Esophagus squamous epithelium (tissue), 4 donors: ENCODE data around the gene PDK2.

Experiments
- POLR2A ChIP-seq, 4 donors: fragments of 450-650 bp; IDR thresholded peaks; one replicate each; pipeline ENCODE4 v1.6.1; 2017; ENCODE audit warnings: antibody characterized with exemption in 4 of 4, mild to moderate bottlenecking in 4 of 4, moderate library complexity in 3 of 4
- TF ChIP-seq, protein P1 (sequence below), 6 experiments: fragments of 450-650 bp in 4 of 6; fragments of 200-600 bp in 2 of 6; sonication (generic) in 2 of 6; IDR thresholded peaks; one replicate each; pipeline ENCODE4 v1.5.1; 2016 to 2019; ENCODE audit warnings: antibody characterized with exemption in 6 of 6, mild to moderate bottlenecking in 4 of 6, moderate library complexity in 4 of 6

DNA sequence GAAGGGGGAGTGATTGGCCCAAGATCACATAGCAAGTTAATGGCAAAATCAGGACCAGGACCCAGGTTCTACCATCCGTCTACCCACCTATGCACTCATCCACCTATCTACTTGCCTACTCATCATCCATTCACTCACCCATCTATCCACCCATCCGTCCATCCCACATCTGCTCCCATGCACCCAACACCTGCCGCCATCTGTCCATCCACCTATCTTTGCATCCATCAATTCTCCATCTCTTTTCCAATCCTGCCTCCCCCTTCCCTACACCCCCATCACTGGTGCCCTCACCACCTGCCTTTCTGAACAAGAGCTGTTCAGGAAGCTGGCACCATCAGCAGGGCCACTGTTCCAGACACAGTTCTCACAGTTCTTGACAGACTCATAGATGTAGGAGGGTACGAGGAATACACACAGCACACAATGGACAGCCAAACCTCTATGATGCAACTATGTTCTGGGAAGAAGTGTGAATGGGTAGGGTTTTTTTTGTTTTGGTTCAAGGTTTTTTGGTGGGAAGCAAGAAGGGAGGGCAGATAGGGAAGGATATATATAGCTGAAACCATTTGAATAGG is 30.4 kb downstream of the PDK2 start:
- TF ChIP-seq, protein P1, sequence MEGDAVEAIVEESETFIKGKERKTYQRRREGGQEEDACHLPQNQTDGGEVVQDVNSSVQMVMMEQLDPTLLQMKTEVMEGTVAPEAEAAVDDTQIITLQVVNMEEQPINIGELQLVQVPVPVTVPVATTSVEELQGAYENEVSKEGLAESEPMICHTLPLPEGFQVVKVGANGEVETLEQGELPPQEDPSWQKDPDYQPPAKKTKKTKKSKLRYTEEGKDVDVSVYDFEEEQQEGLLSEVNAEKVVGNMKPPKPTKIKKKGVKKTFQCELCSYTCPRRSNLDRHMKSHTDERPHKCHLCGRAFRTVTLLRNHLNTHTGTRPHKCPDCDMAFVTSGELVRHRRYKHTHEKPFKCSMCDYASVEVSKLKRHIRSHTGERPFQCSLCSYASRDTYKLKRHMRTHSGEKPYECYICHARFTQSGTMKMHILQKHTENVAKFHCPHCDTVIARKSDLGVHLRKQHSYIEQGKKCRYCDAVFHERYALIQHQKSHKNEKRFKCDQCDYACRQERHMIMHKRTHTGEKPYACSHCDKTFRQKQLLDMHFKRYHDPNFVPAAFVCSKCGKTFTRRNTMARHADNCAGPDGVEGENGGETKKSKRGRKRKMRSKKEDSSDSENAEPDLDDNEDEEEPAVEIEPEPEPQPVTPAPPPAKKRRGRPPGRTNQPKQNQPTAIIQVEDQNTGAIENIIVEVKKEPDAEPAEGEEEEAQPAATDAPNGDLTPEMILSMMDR (IDR thresholded peaks at IDR 0.05), result no peak
- TF ChIP-seq POLR2A (IDR thresholded peaks at IDR 0.05), result no peak
